Osteoblast (primary cell): ENCODE measurements around the gene ZNF710. TPM values are rescaled to one million over a fixed set of nuclear protein-coding genes. Genes with fewer than 3 reads are reported as not detected.

Source experiments
- DNase-seq: peaks from one replicate; pipeline ENCODE4 v3.0.0; 2011; ENCODE audit warnings: low spot score, mixed read lengths; ENCODE audit not compliant: insufficient read length; ENCODE audit errors: missing footprints
- H2AFZ ChIP-seq: 2 replicates; pipeline ENCODE4 v1.6.0; 2011; ENCODE audit warnings: mild to moderate bottlenecking, low read length
- H3K27ac ChIP-seq: 2 replicates; pipeline ENCODE4 v1.5.1; 2011; ENCODE audit warnings: mild to moderate bottlenecking, low read depth, low read length, moderate library complexity
- H3K27me3 ChIP-seq: 2 replicates; pipeline ENCODE4 v1.6.0; 2012; ENCODE audit warnings: mild to moderate bottlenecking, control low read depth, inconsistent platforms, low read length, moderate library complexity; ENCODE audit not compliant: insufficient read depth
- H3K36me3 ChIP-seq: 2 replicates; pipeline ENCODE4 v1.5.1; 2011; ENCODE audit warnings: mild to moderate bottlenecking, low read length, control low read depth, moderate library complexity; ENCODE audit not compliant: insufficient read depth
- H3K4me1 ChIP-seq: 2 replicates; pipeline ENCODE4 v1.5.1; 2011; ENCODE audit warnings: mild to moderate bottlenecking, low read length, control low read depth, moderate library complexity; ENCODE audit not compliant: insufficient read depth
- H3K4me2 ChIP-seq: 2 replicates; pipeline ENCODE4 v1.6.0; 2011; ENCODE audit warnings: mild to moderate bottlenecking, low read length; ENCODE audit not compliant: insufficient read depth
- H3K4me3 ChIP-seq: fragments of 200-600 bp; sonication (generic); 3 replicates; pipeline ENCODE4 v1.5.1; 2012; ENCODE audit warnings: mild to moderate bottlenecking, low read length, inconsistent platforms; ENCODE audit not compliant: insufficient read depth
- H3K79me2 ChIP-seq: 2 replicates; pipeline ENCODE4 v1.6.0; 2012; ENCODE audit warnings: mild to moderate bottlenecking, low read length, control low read depth, inconsistent platforms; ENCODE audit not compliant: insufficient read depth
- H3K9me3 ChIP-seq: 2 replicates; pipeline ENCODE4 v1.5.1; 2011; ENCODE audit warnings: low read depth, low read length, control low read depth
- H4K20me1 ChIP-seq: 2 replicates; pipeline ENCODE4 v1.6.0; 2012; ENCODE audit warnings: mild to moderate bottlenecking, low read length, control low read depth; ENCODE audit not compliant: insufficient read depth
- total RNA-seq: library from RNA; depleted of rRNA; stranded (reverse); fragments of >200 nt; gene quantifications from 2 replicates; pipeline ENCODE4 v1.2.3, GENCODE V29; 2012
- TF ChIP-seq, protein P1 (sequence below): IDR thresholded peaks from 2 replicates; pipeline ENCODE4 v1.5.1; 2011; ENCODE audit warnings: mild to moderate bottlenecking, low read depth, low read length, moderate library complexity; ENCODE audit errors: extremely low read depth

The ZNF710 gene
- total RNA-seq, 1 donor, result 10.9 TPM

- DNase-seq, result no peak
- Histone ChIP-seq H4K20me1 (peaks cover 10% of the 10 kb centered on the region), H3K4me1 (no peaks in the 10 kb centered on the region), H3K79me2 (peaks cover 17% of the 10 kb centered on the region), H3K4me3 (no peak overlapping the region), H3K27ac (no peak overlapping the region), H2AFZ (no peak overlapping the region), H3K36me3 (no peaks in the 10 kb centered on the region), H3K9me3 (no peaks in the 10 kb centered on the region), H3K27me3 (no peaks in the 10 kb centered on the region), H3K4me2 (no peak overlapping the region)
- TF ChIP-seq, protein P1, sequence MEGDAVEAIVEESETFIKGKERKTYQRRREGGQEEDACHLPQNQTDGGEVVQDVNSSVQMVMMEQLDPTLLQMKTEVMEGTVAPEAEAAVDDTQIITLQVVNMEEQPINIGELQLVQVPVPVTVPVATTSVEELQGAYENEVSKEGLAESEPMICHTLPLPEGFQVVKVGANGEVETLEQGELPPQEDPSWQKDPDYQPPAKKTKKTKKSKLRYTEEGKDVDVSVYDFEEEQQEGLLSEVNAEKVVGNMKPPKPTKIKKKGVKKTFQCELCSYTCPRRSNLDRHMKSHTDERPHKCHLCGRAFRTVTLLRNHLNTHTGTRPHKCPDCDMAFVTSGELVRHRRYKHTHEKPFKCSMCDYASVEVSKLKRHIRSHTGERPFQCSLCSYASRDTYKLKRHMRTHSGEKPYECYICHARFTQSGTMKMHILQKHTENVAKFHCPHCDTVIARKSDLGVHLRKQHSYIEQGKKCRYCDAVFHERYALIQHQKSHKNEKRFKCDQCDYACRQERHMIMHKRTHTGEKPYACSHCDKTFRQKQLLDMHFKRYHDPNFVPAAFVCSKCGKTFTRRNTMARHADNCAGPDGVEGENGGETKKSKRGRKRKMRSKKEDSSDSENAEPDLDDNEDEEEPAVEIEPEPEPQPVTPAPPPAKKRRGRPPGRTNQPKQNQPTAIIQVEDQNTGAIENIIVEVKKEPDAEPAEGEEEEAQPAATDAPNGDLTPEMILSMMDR, result no peak
Measured at GRCh38 chr15:90060797-90061196, 59.7 kb downstream of the ZNF710 start.

DNA sequence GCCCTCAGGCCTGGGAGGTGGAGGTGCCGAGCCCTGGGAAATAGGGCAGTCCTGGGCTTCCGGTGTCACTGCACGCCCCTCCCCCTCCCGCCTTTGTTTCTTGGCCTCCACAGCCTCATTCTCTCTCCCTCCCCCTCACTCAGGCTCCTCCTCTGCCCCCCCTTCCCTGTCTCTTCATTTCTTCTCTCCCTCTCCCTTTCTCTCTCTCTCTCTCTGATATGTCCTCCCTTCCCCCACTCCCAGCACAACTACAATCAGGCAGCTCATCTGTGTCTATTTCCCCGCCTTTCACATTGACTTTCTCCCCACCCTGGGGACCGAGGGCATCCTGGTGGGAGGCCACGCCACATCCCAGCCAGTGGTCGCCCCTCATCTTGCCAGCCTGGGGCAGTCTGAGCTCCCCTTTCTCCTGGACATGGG, 60.9 kb downstream of the ZNF710 start:
- H3K4me3 ChIP-seq, result no peak overlapping the region
- peaks cover 10% of the 10 kb centered on the region for H4K20me1 ChIP-seq
- no peaks in the 10 kb centered on the region for H3K4me1 ChIP-seq
- no peaks in the 10 kb centered on the region for H3K36me3 ChIP-seq
- H3K4me2 ChIP-seq, result no peak overlapping the region
- DNase-seq, result no peak
- no peaks in the 10 kb centered on the region for H3K9me3 ChIP-seq
- H2AFZ ChIP-seq, result no peak overlapping the region
- no peak overlapping the region for H3K27ac ChIP-seq
- no peaks in the 10 kb centered on the region for H3K27me3 ChIP-seq
- peaks cover 17% of the 10 kb centered on the region for H3K79me2 ChIP-seq
- TF ChIP-seq, protein P1, result no peak

- Histone ChIP-seq H3K4me3 (no peak overlapping the region), H3K27me3 (no peaks in the 10 kb centered on the region), H3K4me2 (no peak overlapping the region), H4K20me1 (peaks cover 10% of the 10 kb centered on the region), H3K9me3 (no peaks in the 10 kb centered on the region), H3K79me2 (peaks cover 17% of the 10 kb centered on the region), H3K27ac (no peak overlapping the region), H2AFZ (no peak overlapping the region), H3K4me1 (no peaks in the 10 kb centered on the region), H3K36me3 (no peaks in the 10 kb centered on the region)
- no peak for DNase-seq
- TF ChIP-seq, protein P1, result no peak
Measured at GRCh38 chr15:90062462-90062932, 61.4 kb downstream of the ZNF710 start.

DNA sequence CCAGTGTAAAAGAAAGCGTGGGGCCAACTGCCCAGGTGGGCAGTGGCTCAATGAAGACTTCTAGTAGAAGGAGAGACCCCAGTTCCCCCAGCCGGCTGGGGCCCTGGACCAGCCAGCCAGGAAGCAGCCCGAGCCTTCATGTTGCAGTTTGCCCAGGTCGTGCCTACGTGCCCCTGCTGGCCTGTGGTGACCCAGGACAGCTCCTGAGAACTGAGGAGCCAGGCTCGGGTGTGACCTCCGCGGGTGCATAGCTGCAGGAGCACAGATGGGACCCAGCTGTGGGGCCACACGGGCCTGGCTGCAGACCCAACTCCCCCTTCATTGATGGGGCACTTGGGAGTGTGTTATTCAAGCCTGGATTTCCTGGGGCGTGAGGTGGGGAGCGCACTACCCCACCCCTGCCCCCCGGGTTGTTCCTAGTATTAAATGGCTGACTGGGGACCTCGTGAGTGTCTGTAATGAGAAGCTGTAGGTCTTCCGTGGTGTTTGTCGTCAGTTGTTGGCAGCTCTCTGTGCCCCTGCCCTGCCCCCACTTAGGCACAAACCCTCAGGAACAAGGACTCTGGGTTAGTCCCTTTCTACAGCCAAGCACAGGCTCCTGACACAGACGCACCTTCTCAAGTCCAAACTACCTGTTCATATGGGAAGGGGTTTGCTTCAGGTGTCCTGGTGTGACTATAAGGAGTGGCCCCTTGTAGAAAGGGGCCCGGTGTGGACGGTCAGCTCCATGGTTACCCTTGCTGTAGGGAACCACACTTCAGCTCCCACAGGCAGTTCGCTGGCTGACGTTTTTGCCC, 62.0 kb downstream of the ZNF710 start:
- Histone ChIP-seq H2AFZ (no peak overlapping the region), H3K9me3 (no peaks in the 10 kb centered on the region), H3K27ac (no peak overlapping the region), H3K27me3 (no peaks in the 10 kb centered on the region), H3K36me3 (peaks cover 3% of the 10 kb centered on the region), H3K4me2 (no peak overlapping the region), H3K79me2 (peaks cover 14% of the 10 kb centered on the region), H4K20me1 (peaks cover 10% of the 10 kb centered on the region), H3K4me3 (no peak overlapping the region), H3K4me1 (no peaks in the 10 kb centered on the region)
- DNase-seq, result no peak
- TF ChIP-seq, protein P1, result no peak
